Activated CD8-positive, alpha-beta T cell treated with anti-CD3 and anti-CD28 coated beads for 36 hours (primary cell): ENCODE results near the gene IQSEC3. TPM values are rescaled to one million over a fixed set of nuclear protein-coding genes. Genes with fewer than 3 reads are reported as not detected.
"Not testable (repeated sequence)": the region's sequence is repeated elsewhere in the genome, so short reads cannot be mapped to it uniquely, and the experiment has no call there.

Experiments
- ATAC-seq: fragments of 200-7000 bp; cut with Tn5 transposase; one replicate; pipeline ENCODE4 v1.10.0; 2021; ENCODE audit warnings: mild to moderate bottlenecking, moderate library complexity
- CTCF ChIA-PET: fragments of 350-600 bp; sonication (Branson Sonifier 250); formaldehyde crosslinking; loops from one replicate; lab custom pipeline; 2021; ENCODE audit warnings: antibody characterized with exemption; lab: Charles Lee
- POLR2A ChIA-PET: fragments of 350-600 bp; sonication (Branson Sonifier 250); formaldehyde crosslinking; loops from one replicate; lab custom pipeline; 2021; ENCODE audit warnings: antibody characterized with exemption; lab: Charles Lee
- DNase-seq: peaks from one replicate; pipeline ENCODE4 v3.0.0-alpha.2; 2020
- H3K27ac Mint-ChIP-seq: one replicate; pipeline ENCODE4 v1.8.0; 2021; ENCODE audit warnings: mild to moderate bottlenecking, mixed read lengths
- H3K27me3 Mint-ChIP-seq: one replicate; pipeline ENCODE4 v1.8.0; 2021; ENCODE audit warnings: mixed read lengths
- H3K36me3 Mint-ChIP-seq: one replicate; pipeline ENCODE4 v1.8.0; 2021; ENCODE audit warnings: low read depth, mixed read lengths
- H3K4me1 Mint-ChIP-seq: one replicate; pipeline ENCODE4 v1.8.0; 2021; ENCODE audit warnings: low read depth, mixed read lengths
- H3K4me3 Mint-ChIP-seq: one replicate; pipeline ENCODE4 v1.8.0; 2021; ENCODE audit warnings: mild to moderate bottlenecking, moderate library complexity, mixed read lengths
- H3K9me3 Mint-ChIP-seq: one replicate; pipeline ENCODE4 v1.8.0; 2021; ENCODE audit warnings: mixed read lengths
- intact Hi-C: fragments of 100-400 bp; cut with micrococcal nuclease; formaldehyde crosslinking; loops from one replicate; pipeline ENCODE4 v1.10.0; 2022
- total RNA-seq, 2 experiments: library from RNA; stranded (reverse); gene quantifications; one replicate each; pipeline ENCODE4 v1.2.3, GENCODE V29; 2021
- TF ChIP-seq, protein P1 (sequence below): fragments of 200-600 bp; IDR thresholded peaks from one replicate; pipeline ENCODE4 v1.8.0; 2022; ENCODE audit warnings: antibody characterized with exemption, mild to moderate bottlenecking

IQSEC3 gene
- total RNA-seq, 2 experiments from 2014 or later: 2.5 to 2.7 TPM

DNA sequence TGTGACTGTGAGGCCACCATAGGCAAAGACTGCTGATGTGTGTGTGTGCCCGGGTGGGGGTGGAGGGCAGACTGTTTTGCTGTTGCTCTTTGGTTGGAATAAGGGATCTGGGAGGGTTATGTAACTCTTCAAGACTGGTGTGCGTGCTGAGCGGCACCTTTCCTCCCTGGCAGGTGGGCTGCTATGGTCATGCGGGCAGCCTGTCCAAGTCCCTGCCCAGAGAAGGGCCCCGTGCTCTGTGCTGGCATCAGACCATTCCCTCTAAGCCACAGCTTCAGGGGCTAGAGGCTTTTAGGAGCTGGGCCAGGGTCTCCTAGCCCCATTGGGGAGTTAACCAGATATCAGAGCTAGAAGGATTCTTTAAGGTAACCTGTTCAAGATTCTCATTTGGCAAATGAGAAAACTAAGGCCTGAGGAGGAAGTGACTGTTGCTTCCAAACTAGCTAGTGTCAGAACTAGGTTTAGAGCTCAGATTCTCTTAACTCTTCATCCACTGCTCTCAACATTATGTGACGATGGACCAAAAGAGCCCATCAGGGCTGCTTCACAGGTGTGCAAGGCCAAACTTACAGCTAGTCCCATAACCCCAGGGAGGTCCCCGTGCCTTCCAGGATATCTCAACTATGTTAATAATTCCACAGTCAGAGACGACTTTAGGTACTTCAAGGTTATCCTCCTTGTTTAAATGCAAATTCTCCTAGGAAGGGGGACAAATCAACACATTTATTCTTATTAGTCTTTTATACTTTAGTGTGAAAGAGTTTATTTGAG is 8.0 kb downstream of the IQSEC3 start:
- CTCF ChIA-PET, H3K4me3 Mint-ChIP-seq, H3K4me1 Mint-ChIP-seq, H3K27ac Mint-ChIP-seq, H3K36me3 Mint-ChIP-seq, H3K9me3 Mint-ChIP-seq, DNase-seq, POLR2A ChIA-PET, intact Hi-C loops, ATAC-seq: not testable (repeated sequence)
- H3K27me3 Mint-ChIP-seq: peaks cover 32% of the 10 kb centered on the region

DNA sequence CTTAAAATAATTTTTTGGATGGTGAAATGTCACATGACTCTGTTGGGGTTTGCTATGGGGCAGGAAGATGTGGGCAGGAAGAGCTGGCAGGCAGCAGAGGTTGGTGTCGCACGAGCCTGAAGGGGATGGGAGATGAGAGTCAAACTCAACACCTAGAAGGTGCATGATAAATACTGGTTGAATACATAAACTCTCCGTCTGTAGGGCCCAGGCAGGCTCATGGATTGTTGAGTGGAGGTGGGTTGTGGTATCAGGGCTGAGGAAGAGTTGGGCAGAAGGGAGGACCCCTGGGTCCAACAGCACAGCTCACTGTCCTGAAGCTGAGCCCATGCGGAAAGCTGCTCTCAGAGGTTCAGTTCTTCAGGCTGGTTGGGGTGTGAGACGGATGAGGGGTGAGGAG is 9.0 kb downstream of the IQSEC3 start:
- POLR2A ChIA-PET, H3K36me3 Mint-ChIP-seq, DNase-seq, H3K4me1 Mint-ChIP-seq, intact Hi-C loops, CTCF ChIA-PET, ATAC-seq, H3K4me3 Mint-ChIP-seq, H3K9me3 Mint-ChIP-seq, H3K27ac Mint-ChIP-seq: not testable (repeated sequence)
- peaks cover 34% of the 10 kb centered on the region for H3K27me3 Mint-ChIP-seq

DNA sequence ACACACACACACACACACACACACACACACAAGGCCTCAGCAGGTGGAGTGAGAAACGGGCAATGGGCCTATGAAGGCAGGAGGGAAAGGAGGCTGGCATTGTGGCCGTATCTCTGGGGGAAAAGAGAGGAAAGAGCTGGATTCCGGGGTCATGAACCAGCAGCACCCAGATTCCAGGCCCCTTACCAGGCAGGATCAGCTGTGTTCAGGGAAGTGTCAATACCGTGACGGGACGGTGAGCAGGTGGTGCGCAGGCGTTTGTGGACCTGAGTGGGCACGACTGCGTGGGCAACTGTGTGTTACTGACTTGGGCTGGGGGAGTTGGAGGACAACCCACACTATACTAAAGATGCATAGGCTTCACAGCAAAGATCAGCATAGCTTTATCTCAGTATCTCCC is 9.5 kb downstream of the IQSEC3 start:
- H3K36me3 Mint-ChIP-seq, intact Hi-C loops, H3K4me3 Mint-ChIP-seq: not testable (repeated sequence)

DNA sequence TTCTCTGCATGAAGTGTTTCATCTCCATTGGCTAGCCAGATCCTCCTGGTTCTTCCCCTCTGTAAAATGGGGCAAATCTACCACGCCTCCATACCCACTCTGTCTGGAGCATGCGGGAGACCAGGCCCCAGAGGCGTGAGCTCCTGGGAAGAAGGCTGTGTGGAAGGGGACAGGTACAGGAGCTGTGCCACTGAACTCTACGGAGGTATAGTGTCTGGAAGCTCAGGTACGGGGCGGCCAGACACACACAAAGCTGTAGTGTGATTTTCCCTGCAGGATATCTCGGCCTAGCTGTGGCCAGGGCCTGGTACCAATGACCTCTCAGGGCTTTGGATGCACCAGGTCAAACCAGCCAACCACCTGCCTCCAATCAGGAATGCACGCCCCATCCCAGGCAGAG is 10.0 kb downstream of the IQSEC3 start:
- peaks cover 36% of the 10 kb centered on the region for H3K27me3 Mint-ChIP-seq
- H3K27ac Mint-ChIP-seq, H3K4me3 Mint-ChIP-seq, CTCF ChIA-PET, H3K36me3 Mint-ChIP-seq, H3K4me1 Mint-ChIP-seq, POLR2A ChIA-PET, DNase-seq, ATAC-seq, H3K9me3 Mint-ChIP-seq, intact Hi-C loops: not testable (repeated sequence)

More for the DNA sequence above, 9.5 kb downstream of the IQSEC3 start:
- CTCF ChIA-PET, DNase-seq, H3K4me1 Mint-ChIP-seq, H3K27ac Mint-ChIP-seq, ATAC-seq, POLR2A ChIA-PET, H3K9me3 Mint-ChIP-seq: not testable (repeated sequence)
- H3K27me3 Mint-ChIP-seq: peaks cover 33% of the 10 kb centered on the region

DNA sequence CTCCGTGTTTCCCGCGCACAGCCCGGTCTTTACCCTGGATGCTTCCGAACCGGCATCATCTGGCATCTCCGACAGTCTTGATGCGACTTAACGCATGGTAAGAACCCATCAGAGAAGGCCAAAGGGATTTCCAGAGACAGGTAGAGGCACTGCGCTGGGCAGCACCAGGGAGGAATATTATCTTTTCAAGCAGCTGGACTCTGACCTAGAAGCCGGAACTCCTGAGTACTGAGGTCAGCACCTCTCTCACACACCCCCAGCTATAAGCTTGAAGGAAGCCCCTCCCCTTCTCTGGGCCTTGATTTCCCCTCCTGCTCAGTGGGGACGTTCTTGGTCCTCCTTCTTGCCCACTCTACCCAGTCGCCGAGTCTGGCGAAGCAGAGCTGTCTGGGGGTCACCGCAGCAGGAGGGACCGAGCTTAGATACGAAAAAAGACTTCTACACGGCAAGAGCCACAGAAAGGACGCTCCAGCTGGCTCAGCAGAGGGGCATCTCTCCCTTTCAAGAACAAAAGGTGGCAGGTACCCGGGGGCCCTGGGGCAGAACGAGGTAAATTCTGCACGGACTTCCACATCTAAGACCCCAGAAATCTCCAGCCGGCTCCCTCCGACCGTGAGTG is 10.6 kb downstream of the IQSEC3 start:
- CTCF ChIA-PET, H3K4me1 Mint-ChIP-seq, ATAC-seq, H3K36me3 Mint-ChIP-seq, H3K9me3 Mint-ChIP-seq, H3K4me3 Mint-ChIP-seq, POLR2A ChIA-PET, intact Hi-C loops, DNase-seq, H3K27ac Mint-ChIP-seq: not testable (repeated sequence)
- H3K27me3 Mint-ChIP-seq: peaks cover 38% of the 10 kb centered on the region

DNA sequence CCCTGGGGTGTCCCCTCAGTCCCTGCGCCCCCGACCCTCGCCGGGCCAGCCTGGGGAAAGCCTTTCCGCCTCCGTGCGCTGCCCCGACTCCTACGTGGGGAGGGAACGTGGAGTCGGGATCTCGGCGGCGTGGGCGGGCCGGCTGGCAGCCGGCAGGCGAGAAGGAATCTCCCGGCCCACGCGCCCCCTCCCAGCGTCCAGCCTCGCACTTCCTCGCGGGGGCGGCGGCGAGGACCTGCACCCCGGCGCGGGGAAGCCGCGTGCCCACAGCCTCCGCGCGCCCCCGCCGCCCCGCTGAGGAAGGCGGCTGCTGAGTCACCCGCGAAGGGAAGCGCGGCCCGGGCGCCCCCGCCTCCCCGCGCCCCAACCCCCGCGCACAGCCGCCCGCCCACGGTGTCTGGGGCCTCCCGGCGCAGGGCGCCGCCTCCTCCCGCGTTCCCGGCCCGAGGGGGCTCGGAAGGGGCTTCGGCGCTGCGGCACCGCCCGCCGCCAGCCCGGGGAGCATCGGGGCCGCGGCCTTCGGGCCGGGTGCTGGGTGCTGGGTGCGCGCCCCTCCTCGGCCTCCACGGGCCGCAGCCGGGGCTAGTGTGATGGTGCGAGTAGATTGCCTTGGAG is 11.3 kb downstream of the IQSEC3 start:
- intact Hi-C loops, H3K36me3 Mint-ChIP-seq, CTCF ChIA-PET, H3K27ac Mint-ChIP-seq, H3K9me3 Mint-ChIP-seq, POLR2A ChIA-PET, H3K4me3 Mint-ChIP-seq, DNase-seq, H3K4me1 Mint-ChIP-seq: not testable (repeated sequence)
- H3K27me3 Mint-ChIP-seq: peaks cover 38% of the 10 kb centered on the region
- peak; percentile 39 for ATAC-seq

DNA sequence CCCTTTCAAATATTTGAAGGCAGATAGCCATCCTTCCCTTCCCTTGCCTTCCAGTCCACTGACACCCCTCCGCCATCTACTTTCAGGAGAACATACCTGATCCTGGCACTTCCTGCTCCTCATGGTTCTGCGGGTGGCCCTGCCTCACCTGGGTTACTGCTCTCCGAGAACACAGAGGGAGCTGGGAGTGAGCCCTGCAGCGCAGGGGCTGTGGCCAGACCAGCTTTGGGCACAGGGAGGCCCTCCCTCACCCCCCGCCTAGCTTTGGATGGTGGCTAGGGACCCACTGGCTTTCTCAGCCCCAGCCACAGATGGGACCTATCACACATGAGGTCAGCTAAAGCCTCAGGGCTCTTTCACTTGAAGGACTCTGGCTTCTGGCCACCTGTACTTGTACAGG is 12.4 kb downstream of the IQSEC3 start:
- Mint-ChIP-seq H3K36me3 (no peaks in the 10 kb centered on the region), H3K4me3 (no peak overlapping the region), H3K27ac (no peak overlapping the region), H3K27me3 (peaks cover 38% of the 10 kb centered on the region), H3K9me3 (no peaks in the 10 kb centered on the region), H3K4me1 (no peaks in the 10 kb centered on the region)
- intact Hi-C loops: no loop called here
- CTCF ChIA-PET: no interaction called here
- ATAC-seq (no peak), DNase-seq (no peak)
- POLR2A ChIA-PET: no interaction called here
- TF ChIP-seq, protein P1, sequence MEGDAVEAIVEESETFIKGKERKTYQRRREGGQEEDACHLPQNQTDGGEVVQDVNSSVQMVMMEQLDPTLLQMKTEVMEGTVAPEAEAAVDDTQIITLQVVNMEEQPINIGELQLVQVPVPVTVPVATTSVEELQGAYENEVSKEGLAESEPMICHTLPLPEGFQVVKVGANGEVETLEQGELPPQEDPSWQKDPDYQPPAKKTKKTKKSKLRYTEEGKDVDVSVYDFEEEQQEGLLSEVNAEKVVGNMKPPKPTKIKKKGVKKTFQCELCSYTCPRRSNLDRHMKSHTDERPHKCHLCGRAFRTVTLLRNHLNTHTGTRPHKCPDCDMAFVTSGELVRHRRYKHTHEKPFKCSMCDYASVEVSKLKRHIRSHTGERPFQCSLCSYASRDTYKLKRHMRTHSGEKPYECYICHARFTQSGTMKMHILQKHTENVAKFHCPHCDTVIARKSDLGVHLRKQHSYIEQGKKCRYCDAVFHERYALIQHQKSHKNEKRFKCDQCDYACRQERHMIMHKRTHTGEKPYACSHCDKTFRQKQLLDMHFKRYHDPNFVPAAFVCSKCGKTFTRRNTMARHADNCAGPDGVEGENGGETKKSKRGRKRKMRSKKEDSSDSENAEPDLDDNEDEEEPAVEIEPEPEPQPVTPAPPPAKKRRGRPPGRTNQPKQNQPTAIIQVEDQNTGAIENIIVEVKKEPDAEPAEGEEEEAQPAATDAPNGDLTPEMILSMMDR: no peak
